Parathyroid adenoma (tissue), 2 donors: Measurements from ENCODE around the gene RAPGEF1.
"Not testable (repeated sequence)": the region's sequence is repeated elsewhere in the genome, so short reads cannot be mapped to it uniquely, and the experiment has no call there.

Experiments used
- H2AFZ ChIP-seq: fragments of 300-600 bp; sonication (generic); one replicate; pipeline ENCODE4 v1.7.0; 2017; ENCODE audit warnings: antibody characterized with exemption, mild to moderate bottlenecking
- H3K27ac ChIP-seq: fragments of 300-600 bp; sonication (generic); one replicate; pipeline ENCODE4 v1.7.0; 2017
- H3K27me3 ChIP-seq: fragments of 300-600 bp; sonication (generic); one replicate; pipeline ENCODE4 v1.7.0; 2017; ENCODE audit warnings: low read length; ENCODE audit not compliant: control insufficient read depth, insufficient read depth
- H3K36me3 ChIP-seq: fragments of 300-600 bp; sonication (generic); one replicate; pipeline ENCODE4 v1.7.0; 2017; ENCODE audit warnings: low read length; ENCODE audit not compliant: control insufficient read depth, insufficient read depth
- H3K4me1 ChIP-seq: fragments of 300-600 bp; sonication (generic); one replicate; pipeline ENCODE4 v1.7.0; 2017; ENCODE audit warnings: control low read depth
- H3K4me2 ChIP-seq: fragments of 300-600 bp; sonication (generic); one replicate; pipeline ENCODE4 v1.7.0; 2017; ENCODE audit warnings: low read length
- H3K4me3 ChIP-seq: fragments of 300-600 bp; sonication (generic); one replicate; pipeline ENCODE4 v1.7.0; 2017; ENCODE audit warnings: low read depth, low read length
- H3K79me2 ChIP-seq: fragments of 300-600 bp; sonication (generic); one replicate; pipeline ENCODE4 v1.7.0; 2017; ENCODE audit warnings: control low read depth
- H3K9ac ChIP-seq: fragments of 300-600 bp; sonication (generic); one replicate; pipeline ENCODE4 v1.7.0; 2017; ENCODE audit warnings: mild to moderate bottlenecking
- H3K9me3 ChIP-seq: fragments of 300-600 bp; sonication (generic); one replicate; pipeline ENCODE4 v1.7.0; 2017; ENCODE audit warnings: low read length; ENCODE audit not compliant: control insufficient read depth
- TF ChIP-seq, protein P1 (sequence below): fragments of 300-600 bp; sonication (generic); IDR thresholded peaks from one replicate; pipeline ENCODE4 v1.7.0; 2017; ENCODE audit warnings: antibody characterized with exemption, mild to moderate bottlenecking
- donor health status: primary hyperparathyroidism.

Gene RAPGEF1

DNA sequence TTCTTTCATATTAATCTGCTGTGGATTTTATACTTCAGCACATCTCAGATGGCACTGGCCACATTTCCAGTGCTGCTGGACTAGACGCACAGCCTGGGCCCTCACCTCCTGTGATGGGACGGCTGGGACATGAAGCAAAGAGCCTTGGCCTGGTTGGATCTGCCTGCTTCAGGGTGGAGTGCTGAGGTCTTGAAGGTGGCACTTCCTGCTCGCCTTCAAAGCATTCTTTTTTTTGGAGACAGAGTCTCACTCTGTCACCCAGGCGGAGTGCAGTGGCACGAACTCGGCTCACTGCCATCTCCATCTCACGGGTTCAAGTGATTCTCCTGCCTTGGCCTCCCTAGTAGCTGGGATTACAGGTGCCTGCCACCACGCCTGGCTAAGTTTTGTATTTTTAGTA is 73.1 kb downstream of the RAPGEF1 start:
- Histone ChIP-seq H3K27ac (no peak overlapping the region), H3K9ac (no peak overlapping the region), H3K4me3 (no peak overlapping the region), H2AFZ (no peak overlapping the region), H3K79me2 (peaks cover 12% of the 10 kb centered on the region), H3K27me3 (no peaks in the 10 kb centered on the region), H3K36me3 (no peaks in the 10 kb centered on the region), H3K4me1 (peaks cover 5% of the 10 kb centered on the region), H3K9me3 (no peaks in the 10 kb centered on the region), H3K4me2 (no peak overlapping the region)
- TF ChIP-seq, protein P1, sequence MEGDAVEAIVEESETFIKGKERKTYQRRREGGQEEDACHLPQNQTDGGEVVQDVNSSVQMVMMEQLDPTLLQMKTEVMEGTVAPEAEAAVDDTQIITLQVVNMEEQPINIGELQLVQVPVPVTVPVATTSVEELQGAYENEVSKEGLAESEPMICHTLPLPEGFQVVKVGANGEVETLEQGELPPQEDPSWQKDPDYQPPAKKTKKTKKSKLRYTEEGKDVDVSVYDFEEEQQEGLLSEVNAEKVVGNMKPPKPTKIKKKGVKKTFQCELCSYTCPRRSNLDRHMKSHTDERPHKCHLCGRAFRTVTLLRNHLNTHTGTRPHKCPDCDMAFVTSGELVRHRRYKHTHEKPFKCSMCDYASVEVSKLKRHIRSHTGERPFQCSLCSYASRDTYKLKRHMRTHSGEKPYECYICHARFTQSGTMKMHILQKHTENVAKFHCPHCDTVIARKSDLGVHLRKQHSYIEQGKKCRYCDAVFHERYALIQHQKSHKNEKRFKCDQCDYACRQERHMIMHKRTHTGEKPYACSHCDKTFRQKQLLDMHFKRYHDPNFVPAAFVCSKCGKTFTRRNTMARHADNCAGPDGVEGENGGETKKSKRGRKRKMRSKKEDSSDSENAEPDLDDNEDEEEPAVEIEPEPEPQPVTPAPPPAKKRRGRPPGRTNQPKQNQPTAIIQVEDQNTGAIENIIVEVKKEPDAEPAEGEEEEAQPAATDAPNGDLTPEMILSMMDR, result no peak

DNA sequence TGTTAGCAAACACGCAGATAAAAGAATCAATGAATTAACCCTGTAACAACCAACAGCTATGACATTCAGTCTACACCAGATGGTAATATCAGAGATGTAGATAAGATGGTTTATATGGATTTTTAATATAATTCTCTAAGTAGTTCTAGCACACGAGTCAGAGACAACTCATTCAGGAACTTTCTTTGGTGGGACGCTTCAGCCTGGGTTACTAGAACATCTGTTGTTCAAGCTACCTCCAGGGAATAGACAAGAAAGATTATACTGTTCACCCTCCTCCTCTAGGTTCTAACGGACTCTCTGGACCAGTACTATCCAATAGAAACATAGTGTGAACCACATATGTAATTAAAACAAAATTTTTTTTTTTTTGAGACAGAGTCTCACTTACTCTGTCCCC is 73.8 kb downstream of the RAPGEF1 start:
- no peaks in the 10 kb centered on the region for H3K27me3 ChIP-seq
- no peak overlapping the region for H2AFZ ChIP-seq
- H3K4me1 ChIP-seq, result peaks cover 5% of the 10 kb centered on the region
- H3K36me3 ChIP-seq, result no peaks in the 10 kb centered on the region
- no peak overlapping the region for H3K4me3 ChIP-seq
- TF ChIP-seq, protein P1, result no peak
- H3K79me2 ChIP-seq, result peaks cover 14% of the 10 kb centered on the region
- no peak overlapping the region for H3K27ac ChIP-seq
- no peak overlapping the region for H3K9ac ChIP-seq
- no peak overlapping the region for H3K4me2 ChIP-seq
- H3K9me3 ChIP-seq, result no peaks in the 10 kb centered on the region

DNA sequence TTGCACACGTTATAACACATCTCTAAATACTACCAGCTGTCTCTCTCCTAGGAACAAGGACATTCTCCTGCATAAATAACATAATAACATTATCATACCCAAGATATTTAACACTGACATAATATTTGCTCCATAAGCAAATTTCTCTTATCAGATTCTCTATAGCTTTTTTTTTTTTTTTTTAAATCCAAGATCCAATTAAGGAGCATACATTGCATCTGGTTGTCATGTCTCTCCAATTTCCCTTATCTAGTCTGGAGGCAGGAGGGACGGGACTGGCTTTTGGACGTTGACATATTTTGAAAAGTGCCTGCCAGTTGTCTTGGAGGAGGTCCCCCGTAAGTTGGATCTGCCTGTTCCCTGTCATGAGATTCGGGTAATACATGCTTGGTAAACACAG is 76.6 kb downstream of the RAPGEF1 start:
- no peak overlapping the region for H3K27ac ChIP-seq
- TF ChIP-seq, protein P1, result no peak

DNA sequence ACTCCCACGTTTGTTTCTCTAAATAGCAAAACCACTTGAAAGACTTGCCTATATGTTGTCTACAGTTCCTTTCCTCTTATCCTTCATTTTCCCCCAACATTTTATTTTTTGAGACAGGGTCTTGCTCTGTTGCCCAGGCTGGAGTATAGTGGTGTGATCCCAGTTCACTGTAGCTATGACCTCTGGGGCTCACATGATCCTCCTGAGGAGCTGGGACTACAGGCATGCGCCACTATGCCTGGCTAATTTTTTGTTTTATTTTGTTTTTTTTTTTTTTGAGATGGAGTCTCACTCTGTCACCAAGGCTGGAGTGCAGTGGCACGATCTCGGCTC is 77.6 kb downstream of the RAPGEF1 start:
- not testable (repeated sequence) for H3K4me3 ChIP-seq, H2AFZ ChIP-seq, H3K27me3 ChIP-seq, H3K27ac ChIP-seq, H3K9me3 ChIP-seq, H3K36me3 ChIP-seq, H3K4me2 ChIP-seq, H3K9ac ChIP-seq, H3K4me1 ChIP-seq
- peaks cover 12% of the 10 kb centered on the region for H3K79me2 ChIP-seq

More for the DNA sequence above, 76.6 kb downstream of the RAPGEF1 start:
- peaks cover 12% of the 10 kb centered on the region for H3K79me2 ChIP-seq
- H3K4me3 ChIP-seq, result no peak overlapping the region
- H3K9me3 ChIP-seq, result no peaks in the 10 kb centered on the region
- H3K4me2 ChIP-seq, result no peak overlapping the region
- H3K36me3 ChIP-seq, result no peaks in the 10 kb centered on the region
- H3K4me1 ChIP-seq, result no peaks in the 10 kb centered on the region
- H3K9ac ChIP-seq, result no peak overlapping the region
- H2AFZ ChIP-seq, result no peak overlapping the region
- no peaks in the 10 kb centered on the region for H3K27me3 ChIP-seq

DNA sequence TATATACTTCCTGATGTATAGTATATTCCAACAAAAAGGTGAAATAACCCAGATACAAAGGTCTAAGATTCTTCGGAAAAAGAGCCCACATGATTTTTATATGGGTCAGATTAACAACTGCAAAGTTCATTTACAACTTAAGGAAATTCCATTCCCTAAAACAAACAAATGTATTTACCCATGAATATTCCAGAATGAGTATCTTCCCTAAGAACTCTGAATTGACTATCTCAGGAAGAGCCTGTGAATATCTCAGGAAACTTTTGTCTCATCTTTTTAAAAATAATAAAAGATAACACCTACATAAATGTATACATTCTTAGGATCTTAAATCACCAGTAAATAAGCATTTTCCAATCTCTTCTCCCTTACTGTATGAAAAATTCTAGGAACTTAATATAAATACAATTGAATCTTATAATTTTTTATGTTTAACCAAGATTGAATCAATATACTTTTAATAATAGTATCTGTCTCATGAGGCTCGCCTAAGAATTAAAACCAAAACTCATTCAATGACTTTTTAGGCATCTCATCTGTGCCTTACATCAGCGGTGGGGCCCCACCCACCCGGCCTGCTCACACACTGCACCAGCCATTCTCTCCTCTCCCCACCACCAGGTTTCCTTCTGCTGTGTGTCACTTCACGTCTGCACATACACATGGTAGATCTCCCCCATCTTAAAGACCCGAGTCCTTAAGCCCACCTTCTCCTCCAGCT is 78.1 kb downstream of the RAPGEF1 start:
- no peaks in the 10 kb centered on the region for H3K4me1 ChIP-seq
- no peaks in the 10 kb centered on the region for H3K9me3 ChIP-seq
- no peaks in the 10 kb centered on the region for H3K27me3 ChIP-seq
- no peak overlapping the region for H2AFZ ChIP-seq
- no peak overlapping the region for H3K9ac ChIP-seq
- no peaks in the 10 kb centered on the region for H3K36me3 ChIP-seq
- H3K4me2 ChIP-seq, result no peak overlapping the region
- H3K4me3 ChIP-seq, result no peak overlapping the region
- no peak overlapping the region for H3K27ac ChIP-seq
- peaks cover 8% of the 10 kb centered on the region for H3K79me2 ChIP-seq
- TF ChIP-seq, protein P1, result no peak
